ENCODE data around the gene SLC38A7.

SLC38A7 gene

DNA sequence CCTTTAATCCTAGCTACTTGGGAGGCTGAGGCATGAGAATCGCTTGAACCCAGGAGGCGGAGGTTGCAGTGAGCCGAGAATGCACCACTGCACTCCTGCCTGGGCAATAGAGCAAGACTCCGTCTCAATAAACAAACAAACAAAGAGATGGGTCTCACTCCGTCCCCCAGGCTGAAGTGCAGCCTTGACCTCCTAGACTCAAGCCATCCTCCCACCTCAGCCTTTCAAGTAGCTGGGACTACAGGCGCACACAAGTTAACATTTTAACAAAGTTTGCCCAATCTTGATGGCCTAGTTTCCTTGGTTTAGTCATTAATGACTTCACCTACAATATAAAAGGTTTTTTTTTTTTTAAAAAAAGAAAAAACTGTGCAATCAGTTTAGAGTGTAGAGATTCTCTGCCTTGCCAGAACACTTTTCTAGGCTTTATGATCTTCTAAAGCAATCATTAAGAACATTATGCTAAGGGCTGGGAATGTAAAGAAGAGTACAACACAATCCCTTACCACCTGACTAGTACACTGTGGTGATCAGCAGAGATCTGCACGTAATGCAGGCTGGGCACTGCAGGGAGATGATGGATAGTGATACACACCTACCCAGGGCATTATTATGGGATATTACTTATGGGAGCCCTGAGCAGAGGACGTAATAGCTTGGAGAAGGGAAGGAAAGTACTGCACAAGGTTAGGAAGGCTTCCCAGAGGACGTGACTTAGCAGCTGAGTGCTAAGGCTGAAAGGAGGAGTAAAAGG lies 42.6 kb upstream of the SLC38A7 start:
- TF ChIP-seq, protein P1, sequence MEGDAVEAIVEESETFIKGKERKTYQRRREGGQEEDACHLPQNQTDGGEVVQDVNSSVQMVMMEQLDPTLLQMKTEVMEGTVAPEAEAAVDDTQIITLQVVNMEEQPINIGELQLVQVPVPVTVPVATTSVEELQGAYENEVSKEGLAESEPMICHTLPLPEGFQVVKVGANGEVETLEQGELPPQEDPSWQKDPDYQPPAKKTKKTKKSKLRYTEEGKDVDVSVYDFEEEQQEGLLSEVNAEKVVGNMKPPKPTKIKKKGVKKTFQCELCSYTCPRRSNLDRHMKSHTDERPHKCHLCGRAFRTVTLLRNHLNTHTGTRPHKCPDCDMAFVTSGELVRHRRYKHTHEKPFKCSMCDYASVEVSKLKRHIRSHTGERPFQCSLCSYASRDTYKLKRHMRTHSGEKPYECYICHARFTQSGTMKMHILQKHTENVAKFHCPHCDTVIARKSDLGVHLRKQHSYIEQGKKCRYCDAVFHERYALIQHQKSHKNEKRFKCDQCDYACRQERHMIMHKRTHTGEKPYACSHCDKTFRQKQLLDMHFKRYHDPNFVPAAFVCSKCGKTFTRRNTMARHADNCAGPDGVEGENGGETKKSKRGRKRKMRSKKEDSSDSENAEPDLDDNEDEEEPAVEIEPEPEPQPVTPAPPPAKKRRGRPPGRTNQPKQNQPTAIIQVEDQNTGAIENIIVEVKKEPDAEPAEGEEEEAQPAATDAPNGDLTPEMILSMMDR (IDR thresholded peaks at IDR 0.05; ENCODE audit: insufficient read depth, missing control alignments) = no peak
- no peak for DNase-seq (ENCODE audit: insufficient read length, low spot score)
- no peak for FAIRE-seq

DNA sequence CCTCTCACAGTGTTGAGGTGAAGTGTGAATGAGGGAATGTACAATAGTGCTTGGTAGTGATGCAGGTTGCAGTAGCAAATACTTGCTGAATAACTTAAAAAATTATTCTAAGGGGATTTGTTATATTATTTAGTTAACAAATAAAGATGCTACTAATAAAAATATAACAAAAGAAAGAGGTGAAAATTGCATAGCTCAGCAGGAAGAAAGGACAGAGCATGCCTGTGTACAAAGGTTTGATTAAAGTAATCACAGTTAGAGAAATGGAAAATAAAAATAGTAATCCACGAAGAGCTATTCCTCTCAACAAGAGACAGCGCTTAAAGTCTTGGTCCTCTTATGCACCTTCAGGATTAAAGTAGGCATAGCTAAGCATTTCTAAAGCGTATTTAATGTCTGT lies 38.5 kb upstream of the SLC38A7 start:
- TF ChIP-seq, protein P1 (IDR thresholded peaks at IDR 0.05; ENCODE audit: insufficient read depth, missing control alignments) = no peak
- DNase-seq (ENCODE audit: insufficient read length, low spot score) = no peak
- FAIRE-seq = no peak

DNA sequence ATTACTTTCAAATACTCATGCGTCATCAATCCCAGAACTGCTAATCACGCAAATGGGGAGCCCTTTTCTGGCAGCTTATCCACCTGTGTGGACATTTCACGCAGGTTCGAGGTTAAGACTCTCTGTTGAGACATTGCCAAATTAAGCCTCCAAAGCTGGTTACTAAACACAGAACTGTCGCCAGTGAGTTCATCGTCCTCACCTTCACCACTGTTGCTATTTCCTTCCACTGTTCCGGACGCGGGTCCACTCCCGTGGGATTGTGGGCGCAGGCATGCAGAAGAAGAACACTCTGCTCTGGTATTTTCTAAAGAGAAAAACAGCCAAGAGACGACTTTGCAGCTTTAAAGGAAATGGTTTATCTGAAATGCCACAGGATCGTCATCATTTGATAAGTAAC lies 33.4 kb upstream of the SLC38A7 start:
- DNase-seq (ENCODE audit: insufficient read length, low spot score) = no peak
- TF ChIP-seq, protein P1 (IDR thresholded peaks at IDR 0.05; ENCODE audit: insufficient read depth, missing control alignments) = no peak
- no peak for FAIRE-seq

DNA sequence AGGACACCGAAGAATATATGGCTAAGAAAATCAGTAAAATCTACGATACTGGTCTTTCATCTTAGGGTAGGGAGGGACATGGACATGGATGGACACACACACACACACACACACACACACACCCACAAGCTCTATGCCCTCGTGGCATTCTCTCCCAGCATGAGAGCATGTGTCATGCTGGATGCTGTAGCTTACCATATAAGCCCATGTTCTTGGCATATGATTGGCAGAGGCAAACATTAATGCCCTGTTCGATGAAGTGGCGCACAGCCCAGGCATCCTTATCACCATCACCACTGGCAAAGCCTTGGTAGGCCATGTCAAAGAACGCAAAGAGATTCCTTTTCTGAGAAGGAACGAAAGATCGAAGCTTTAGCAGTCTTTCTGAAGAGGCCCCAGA lies 31.9 kb upstream of the SLC38A7 start:
- FAIRE-seq = no peak
- TF ChIP-seq, protein P1 (IDR thresholded peaks at IDR 0.05; ENCODE audit: insufficient read depth, missing control alignments) = no peak
- no peak for DNase-seq (ENCODE audit: insufficient read length, low spot score)

DNA sequence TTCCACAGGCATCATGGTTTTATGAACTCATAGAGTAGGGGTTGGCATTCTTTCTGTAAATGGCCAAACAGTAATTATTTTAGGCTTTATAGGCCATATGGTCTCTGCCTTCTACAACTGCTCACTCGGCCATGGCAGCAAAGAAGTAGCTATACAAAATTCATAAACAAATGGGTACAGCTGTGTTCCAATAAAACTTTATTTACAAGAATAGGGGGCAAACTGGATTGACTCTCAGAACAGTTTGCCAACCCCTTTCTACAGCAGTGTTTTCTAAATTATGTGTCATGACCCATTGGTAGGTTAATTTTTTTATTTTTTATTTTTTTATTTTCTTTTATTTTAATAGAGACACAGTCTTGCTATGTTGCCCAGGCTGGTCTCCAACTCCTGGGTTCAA lies 29.2 kb upstream of the SLC38A7 start:
- no peak for FAIRE-seq
- TF ChIP-seq, protein P1 (IDR thresholded peaks at IDR 0.05; ENCODE audit: insufficient read depth, missing control alignments) = no peak
- no peak for DNase-seq (ENCODE audit: insufficient read length, low spot score)

DNA sequence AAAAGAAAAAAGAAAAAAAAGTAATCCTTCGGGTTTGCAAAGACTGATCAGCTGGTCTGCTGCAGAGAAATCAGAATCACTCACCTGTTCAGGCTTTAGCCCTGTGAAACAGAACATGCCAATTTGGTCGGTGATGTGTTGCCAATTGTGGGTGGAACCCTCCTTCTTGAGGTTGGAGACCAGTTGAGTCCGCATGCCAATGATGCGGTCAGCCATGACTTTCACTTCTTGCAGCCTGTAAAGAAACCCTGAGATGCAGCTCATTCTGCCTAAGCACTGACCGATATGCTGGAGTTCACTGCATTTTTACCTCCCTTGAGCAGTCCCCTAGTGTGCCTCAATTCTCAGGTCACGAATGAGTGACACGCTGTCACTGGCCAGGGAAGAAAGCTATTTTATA lies 24.8 kb upstream of the SLC38A7 start:
- TF ChIP-seq, protein P1 (IDR thresholded peaks at IDR 0.05; ENCODE audit: insufficient read depth, missing control alignments) = no peak
- FAIRE-seq (no peak), DNase-seq (ENCODE audit: insufficient read length, low spot score) (no peak)

DNA sequence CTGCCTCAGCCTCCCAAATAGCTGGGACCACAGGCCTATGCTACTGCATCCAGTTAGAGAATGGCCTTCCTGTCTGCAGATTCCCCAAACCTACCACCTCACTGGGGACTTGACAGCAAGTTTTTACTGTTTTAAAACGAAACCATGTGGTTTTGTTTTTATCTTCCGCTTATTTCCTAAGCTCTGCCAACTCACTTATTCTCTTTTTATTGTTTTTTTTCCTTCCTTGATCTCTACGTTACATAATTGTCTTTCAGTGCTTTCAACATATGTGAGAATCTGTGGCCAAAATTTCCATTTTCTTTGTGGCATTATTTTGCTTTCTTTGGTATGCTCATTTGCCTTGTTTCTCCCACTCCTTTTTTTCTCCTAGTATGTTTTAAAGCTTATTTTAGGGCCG lies 14.6 kb upstream of the SLC38A7 start:
- FAIRE-seq = no peak
- TF ChIP-seq, protein P1 (IDR thresholded peaks at IDR 0.05; ENCODE audit: insufficient read depth, missing control alignments) = no peak
- DNase-seq (ENCODE audit: insufficient read length, low spot score) = no peak

Data from D721Med (cell line).